A549 (cell line): Measurements from ENCODE around the gene PDLIM7. TPM values are rescaled to one million over a fixed set of nuclear protein-coding genes. Genes with fewer than 3 reads are reported as not detected.

ENCODE experiments used
- ATAC-seq, 2 experiments: fragments of 200-7000 bp in 1 of 2; fragments of >200 bp in 1 of 2; cut with Nextera tagmentation in 1 of 2; cut with Tn5 transposase in 1 of 2; 3 replicates each; pipeline versions ENCODE4 v1.8.0 to v1.9.1; 2018 to 2020; ENCODE audit warnings: mild to moderate bottlenecking in 1 of 2, moderate library complexity in 1 of 2
- CTCF ChIA-PET: fragments of 300-600 bp; sonication (Branson Sonifier 250); formaldehyde crosslinking; extraction: SDS; loops from one replicate; lab custom pipeline; 2021; ENCODE audit warnings: antibody characterized with exemption, inconsistent platforms; lab: Yijun Ruan, JAX
- POLR2A ChIA-PET: fragments of 350-600 bp; formaldehyde crosslinking; extraction: SDS; loops from one replicate; lab custom pipeline; 2021; ENCODE audit warnings: antibody characterized with exemption, inconsistent platforms; lab: Yijun Ruan, JAX
- DNase-seq, 2 experiments: peaks; one replicate each; pipeline versions ENCODE4 v3.0.0 to v3.0.0-alpha.2; 2011 to 2016; ENCODE audit warnings: low read depth in 1 of 2, low spot score in 1 of 2
- FAIRE-seq: peaks from 2 replicates; lab custom pipeline; 2011; peaks lifted over from hg19 to GRCh38; lab: Jason Lieb, UNC
- H3K27ac ChIP-seq, 2 experiments: fragments of >200 bp; sonication (Bioruptor Twin); formaldehyde crosslinking; 3 replicates each; pipeline ENCODE4 v1.5.1; 2016 to 2017
- H3K4me1 ChIP-seq: fragments of >200 bp; sonication (Bioruptor Twin); formaldehyde crosslinking; 3 replicates; pipeline ENCODE4 v1.6.1; 2016
- H3K4me2 ChIP-seq: fragments of >200 bp; sonication (Bioruptor Twin); formaldehyde crosslinking; 3 replicates; pipeline ENCODE4 v1.6.1; 2016
- H3K4me3 ChIP-seq: fragments of >200 bp; sonication (Bioruptor Twin); formaldehyde crosslinking; 3 replicates; pipeline ENCODE4 v1.5.1; 2016
- H3K9me3 ChIP-seq: fragments of >200 bp; sonication (Bioruptor Twin); formaldehyde crosslinking; 3 replicates; pipeline ENCODE4 v1.6.1; 2016
- ATOH8 ChIP-seq: fragments of 250-450 bp; sonication (Bioruptor Pico); IDR thresholded peaks from 2 replicates; pipeline ENCODE4 v1.5.0; 2020; ENCODE audit warnings: low read depth, mild to moderate bottlenecking, moderate library complexity
- BHLHE40 ChIP-seq: IDR thresholded peaks from 2 replicates; pipeline ENCODE4 v1.6.1; 2012; ENCODE audit warnings: low read depth, low read length, inconsistent platforms
- E2F6 ChIP-seq: IDR thresholded peaks from 2 replicates; pipeline ENCODE4 v1.6.1; 2012; ENCODE audit warnings: low read depth, borderline replicate concordance
- EP300 ChIP-seq, 2 experiments: fragments of >200 bp; sonication (Bioruptor Twin); formaldehyde crosslinking; IDR thresholded peaks; 2 replicates in 1 of 2; 3 replicates in 1 of 2; pipeline ENCODE4 v1.6.1; 2016 to 2017
- FOSL2 ChIP-seq, 2 experiments: fragments of 450-650 bp in 1 of 2; fragments of >200 bp in 1 of 2; sonication (Bioruptor Twin) in 1 of 2; formaldehyde crosslinking; IDR thresholded peaks; 2 replicates each; pipeline versions ENCODE4 v1.5.0 to v1.6.1; 2016 to 2020; ENCODE audit warnings: mild to moderate bottlenecking in 1 of 2, moderate library complexity in 1 of 2
- FOXS1 ChIP-seq: fragments of 250-450 bp; sonication (Bioruptor Pico); IDR thresholded peaks from 2 replicates; pipeline ENCODE4 v1.5.0; 2020; ENCODE audit warnings: mild to moderate bottlenecking, moderate library complexity
- HMGXB4 ChIP-seq: fragments of 250-450 bp; sonication (Bioruptor Pico); IDR thresholded peaks from 2 replicates; pipeline ENCODE4 v1.5.0; 2021; ENCODE audit warnings: mild to moderate bottlenecking, moderate library complexity, borderline replicate concordance
- HOXA7 ChIP-seq: fragments of 250-450 bp; sonication (Bioruptor Pico); IDR thresholded peaks from 2 replicates; pipeline ENCODE4 v1.5.0; 2020; ENCODE audit warnings: mild to moderate bottlenecking, moderate library complexity
- HOXB5 ChIP-seq: fragments of 250-450 bp; sonication (Bioruptor Pico); IDR thresholded peaks from 2 replicates; pipeline ENCODE4 v1.5.0; 2020; ENCODE audit warnings: mild to moderate bottlenecking, moderate library complexity
- JUN ChIP-seq, 2 experiments: fragments of >200 bp; sonication (Bioruptor Twin); formaldehyde crosslinking; IDR thresholded peaks; 2 replicates in 1 of 2; 3 replicates in 1 of 2; pipeline ENCODE4 v1.6.1; 2016 to 2017
- JUNB ChIP-seq: fragments of >200 bp; sonication (Bioruptor Twin); formaldehyde crosslinking; IDR thresholded peaks from 2 replicates; pipeline ENCODE4 v1.6.1; 2016
- MAFK ChIP-seq: fragments of 450-650 bp; IDR thresholded peaks from 2 replicates; pipeline ENCODE4 v1.6.1; 2014; ENCODE audit not compliant: partially characterized antibody
- MAX ChIP-seq: IDR thresholded peaks from 2 replicates; pipeline ENCODE4 v1.6.1; 2012
- MAZ ChIP-seq: fragments of 150-350 bp; IDR thresholded peaks from 2 replicates; pipeline ENCODE4 v1.6.1; 2014; ENCODE audit warnings: antibody characterized with exemption, low read depth, low read length, borderline replicate concordance
- MYC ChIP-seq: IDR thresholded peaks from 2 replicates; pipeline ENCODE4 v1.6.1; 2012; ENCODE audit warnings: mild to moderate bottlenecking, inconsistent platforms, low read length, improper control_type of control experiment, borderline replicate concordance
- PBX3 ChIP-seq: IDR thresholded peaks from 2 replicates; pipeline ENCODE4 v1.6.1; 2012
- PHF8 ChIP-seq: fragments of 200-600 bp; sonication (generic); IDR thresholded peaks from 2 replicates; pipeline ENCODE4 v1.6.1; 2016; ENCODE audit warnings: low read depth, mild to moderate bottlenecking, antibody characterized with exemption, moderate library complexity, borderline replicate concordance
- RCOR1 ChIP-seq: fragments of 150-350 bp; IDR thresholded peaks from 2 replicates; pipeline ENCODE4 v1.6.1; 2014; ENCODE audit warnings: antibody characterized with exemption, low read length, low read depth
- REST ChIP-seq: fragments of 200-600 bp; sonication (generic); IDR thresholded peaks from 2 replicates; pipeline ENCODE4 v1.6.1; 2016; ENCODE audit warnings: antibody characterized with exemption, mild to moderate bottlenecking, moderate library complexity
- SMC3 ChIP-seq: fragments of >200 bp; sonication (Bioruptor Twin); formaldehyde crosslinking; IDR thresholded peaks from 3 replicates; pipeline ENCODE4 v1.6.1; 2018; ENCODE audit warnings: inconsistent platforms
- USF2 ChIP-seq: fragments of 450-650 bp; IDR thresholded peaks from 2 replicates; pipeline ENCODE4 v1.6.1; 2014; ENCODE audit warnings: antibody characterized with exemption
- WGBS: methylation state at CpG from one replicate; pipeline ENCODE4 v1.1.6; 2017; ENCODE audit errors: missing lambda C conversion rate; 5-methylcytosine and 5-hydroxymethylcytosine counted together
- polyA plus RNA-seq, 4 experiments: library from polyadenylated mRNA; depleted of rRNA in 3 of 4; stranded (reverse); fragments of >200 nt; fragmentation: RNase III in 1 of 4; extraction: RNeasy Plus Mini Kit Qiagen cat#74134 plus additional on column Dnase treatment in 1 of 4; gene quantifications; 2 replicates in 3 of 4; 3 replicates in 1 of 4; pipeline ENCODE4 v1.2.3, GENCODE V29; 2011 to 2017

PDLIM7 gene
- polyA plus RNA-seq, 2 of the 4 experiments (the other 2 are of a cell fraction), result 30.7 to 124 TPM

GRCh38 chr5:177447066-177447610, 50.3 kb downstream of the PDLIM7 start:
- POLR2A ChIA-PET, result interaction anchor here (1.1 to 3.5 kb wide), 7 partner anchors 9 to 57 kb away, joined by 3 to 41 read pairs (median 9); partner anchors contain the start of genes GRK6 and PDLIM7
- Histone ChIP-seq H3K4me2 (peak overlapping the region; percentile 96), H3K9me3 (no peaks in the 10 kb centered on the region), H3K4me3 (peak overlapping the region; percentile 86), H3K27ac (peak overlapping the region; percentile 95 to 98), H3K4me1 (peaks cover 21% of the 10 kb centered on the region)
- DNase-seq (peak; percentile 64 to 77), ATAC-seq (peak; percentile 45), FAIRE-seq (no peak)
- CTCF ChIA-PET, result interaction anchor here (1.0 to 25.5 kb wide), 9 partner anchors 6 to 334 kb away, joined by 4 to 871 read pairs (median 15); partner anchors contain the start of genes F12, GRK6, PDLIM7 and PFN3
- 4% methylated on average over 7 of the region's 52 CpGs for WGBS
- no peak for TF ChIP-seq HMGXB4
- TF ChIP-seq PHF8, result no peak; the same call in 1 of the 2 replicates
- peak in 1 of 2 experiments; percentile 22; a peak in 2 of 5 replicates for TF ChIP-seq JUN (IDR thresholded peaks at IDR 0.05)
- TF ChIP-seq E2F6, result 0 out of 2 replicates have a peak, but pooled peaks have one; percentile 40

GRCh38 chr5:177446200-177447065, 51.0 kb downstream of the PDLIM7 start, which contains the start of gene PRR7:
TSS of gene PRR7 (plus strand) at chr5:177446814. CDS start at chr5:177455068, 8,254 bp downstream.
- ATAC-seq (peak; percentile 39 to 43), DNase-seq (peak; percentile 73 to 85), FAIRE-seq (no peak)
- peak within 1 kb of the TSS; percentile 95 to 98 for H3K27ac ChIP-seq
- H3K9me3 ChIP-seq, result no peaks in the 10 kb centered on the region
- WGBS, result 21% methylated on average over 12 of the region's 89 CpGs
- peak within 1 kb of the TSS; percentile 86 for H3K4me3 ChIP-seq
- peaks cover 21% of the 10 kb centered on the region for H3K4me1 ChIP-seq
- CTCF ChIA-PET, result interaction anchor here (1.2 to 25.5 kb wide), 8 partner anchors 7 to 76 kb away, joined by 4 to 871 read pairs (median 78); partner anchors contain the start of genes F12, GRK6, PDLIM7 and PFN3
- peak within 1 kb of the TSS; percentile 96 for H3K4me2 ChIP-seq
- POLR2A ChIA-PET, result interaction anchor here (0.7 to 3.5 kb wide), 7 partner anchors 8 to 313 kb away, joined by 3 to 41 read pairs (median 3); partner anchors contain the start of gene GRK6
- no peak for TF ChIP-seq JUNB
- TF ChIP-seq FOXS1 (CRISPR knock-in tag), result no peak
- no peak for TF ChIP-seq USF2
- TF ChIP-seq MAX, result peak; percentile 56
- peak in 1 of 2 experiments; percentile 52; a peak in 4 of 5 replicates for TF ChIP-seq JUN (IDR thresholded peaks at IDR 0.05)
- no peak for TF ChIP-seq MYC
- TF ChIP-seq REST, result no peak
- TF ChIP-seq BHLHE40, result no peak
- TF ChIP-seq EP300 (IDR thresholded peaks at IDR 0.05), result no peak
- no peak for TF ChIP-seq MAZ
- TF ChIP-seq PBX3, result peak; percentile 6
- no peak for TF ChIP-seq RCOR1
- TF ChIP-seq E2F6, result no peak
- TF ChIP-seq FOSL2 (IDR thresholded peaks at IDR 0.05), result no peak
- TF ChIP-seq FOSL2 (CRISPR knock-in tag; IDR thresholded peaks at IDR 0.05), result 0 out of 2 replicates have a peak, but pooled peaks have one; percentile 9
- TF ChIP-seq HOXA7 (CRISPR knock-in tag), result no peak
- no peak for TF ChIP-seq MAFK
- peak; percentile 50; the same call in 1 of the 2 replicates for TF ChIP-seq ATOH8 (CRISPR knock-in tag)
- TF ChIP-seq SMC3, result no peak
- peak; percentile 82 for TF ChIP-seq HOXB5
